ENCODE results near the gene FRMPD2. TPM values are rescaled to one million over a fixed set of nuclear protein-coding genes. Genes with fewer than 3 reads are reported as not detected.
"Not testable (repeated sequence)": the region's sequence is repeated elsewhere in the genome, so short reads cannot be mapped to it uniquely, and the experiment has no call there.

Gene FRMPD2
- total and polyA plus RNA-seq, 2 experiments from 2014 or later = not detected

DNA sequence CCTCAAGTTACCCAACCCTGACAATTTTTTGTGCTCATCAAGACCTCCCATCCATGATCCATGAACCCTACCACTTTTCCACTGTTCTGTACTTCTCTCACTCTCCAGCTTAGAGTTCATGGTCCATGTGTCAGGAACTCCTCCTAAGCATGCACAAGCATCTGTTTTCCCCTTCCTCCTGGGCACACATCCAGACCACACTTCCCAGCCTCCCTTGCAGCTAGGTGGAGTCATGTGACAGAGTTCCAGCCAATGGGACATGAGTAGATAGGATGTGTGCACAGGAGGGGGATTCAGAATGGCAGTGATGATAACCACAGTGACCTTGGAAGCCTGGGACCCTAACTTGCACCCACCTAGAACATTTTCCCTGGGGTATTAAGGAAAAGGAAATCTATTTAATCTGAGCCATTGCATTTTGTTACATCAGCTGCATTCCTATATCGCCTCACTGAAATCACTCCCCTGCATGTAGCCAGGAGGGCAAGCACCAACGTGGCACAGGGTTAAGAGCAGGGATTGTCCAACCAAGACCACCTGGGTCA lies 9.6 kb upstream of the FRMPD2 start:
- no peaks in the 10 kb centered on the region for H3F3A ChIP-seq (ENCODE audit: insufficient read depth)
- H3K9me3 ChIP-seq (ENCODE audit: low read depth) = no peaks in the 10 kb centered on the region
- WGBS, 2 experiments (ENCODE audit: low coverage in 1 of 2, low lambda C conversion rate in 2 of 2, missing lambda C conversion rate in 2 of 2) = 47 to 53% methylated on average over 2 of the region's 2 CpGs
- in situ Hi-C loops (cut with MboI) = no loop called here
- H3K9ac ChIP-seq = no peak overlapping the region
- no peak for TF ChIP-seq EZH2 (IDR thresholded peaks at IDR 0.05; ENCODE audit: insufficient read depth, poor library complexity, severe bottlenecking)
- TF ChIP-seq EZH2phosphoT487 (IDR thresholded peaks at IDR 0.05; ENCODE audit: insufficient read depth, low read depth) = no peak
- H3K36me3 ChIP-seq (ENCODE audit: low read depth) = no peaks in the 10 kb centered on the region
- no peak overlapping the region for H3K27ac ChIP-seq
- peaks cover 28% of the 10 kb centered on the region for H3K27me3 ChIP-seq (replicated peaks; ENCODE audit: insufficient read depth)
- H3K4me3 ChIP-seq = no peak overlapping the region
- no peak for DNase-seq
- no peaks in the 10 kb centered on the region for H3K9me2 ChIP-seq (ENCODE audit: insufficient read depth)
- H3K79me2 ChIP-seq (ENCODE audit: insufficient read depth) = no peaks in the 10 kb centered on the region
- no peak overlapping the region for H2AFZ ChIP-seq
- H3K4me2 ChIP-seq (ENCODE audit: unreplicated experiment) = no peak overlapping the region
- no peaks in the 10 kb centered on the region for H4K20me1 ChIP-seq (ENCODE audit: insufficient read depth)
- no peaks in the 10 kb centered on the region for H3K4me1 ChIP-seq (ENCODE audit: insufficient read depth)

DNA sequence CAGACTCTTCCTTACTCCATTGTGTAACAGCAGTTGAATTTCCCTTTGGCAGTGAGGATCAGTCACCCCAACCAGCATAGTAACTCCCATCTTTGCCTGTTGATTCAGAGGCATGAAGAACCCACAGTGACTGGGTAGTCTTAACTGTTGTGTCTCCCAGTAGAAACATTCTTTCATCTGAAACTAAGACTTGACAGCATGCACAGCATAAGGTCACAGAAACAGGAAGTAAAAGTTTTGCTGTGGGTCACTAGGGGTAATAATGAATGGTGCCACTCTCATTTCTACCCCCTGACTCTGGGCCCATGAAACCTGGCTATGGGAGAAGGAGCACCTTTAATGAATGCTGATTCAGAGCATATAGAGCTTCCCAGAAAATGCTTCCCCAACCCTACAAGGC lies 8.3 kb upstream of the FRMPD2 start:
- in situ Hi-C loops (cut with MboI) = no loop called here
- Histone ChIP-seq H4K20me1 (ENCODE audit: insufficient read depth) (no peaks in the 10 kb centered on the region), H3F3A (ENCODE audit: insufficient read depth) (no peaks in the 10 kb centered on the region), H3K27me3 (replicated peaks; ENCODE audit: insufficient read depth) (peaks cover 28% of the 10 kb centered on the region), H3K9ac (no peak overlapping the region), H2AFZ (no peak overlapping the region), H3K4me2 (ENCODE audit: unreplicated experiment) (no peak overlapping the region), H3K9me3 (ENCODE audit: low read depth) (no peaks in the 10 kb centered on the region), H3K9me2 (ENCODE audit: insufficient read depth) (no peaks in the 10 kb centered on the region), H3K36me3 (ENCODE audit: low read depth) (no peaks in the 10 kb centered on the region), H3K4me1 (ENCODE audit: insufficient read depth) (no peaks in the 10 kb centered on the region), H3K27ac (no peak overlapping the region), H3K4me3 (no peak overlapping the region), H3K79me2 (ENCODE audit: insufficient read depth) (no peaks in the 10 kb centered on the region)
- TF ChIP-seq EZH2phosphoT487 (IDR thresholded peaks at IDR 0.05; ENCODE audit: insufficient read depth, low read depth) = no peak
- TF ChIP-seq EZH2 (IDR thresholded peaks at IDR 0.05; ENCODE audit: insufficient read depth, poor library complexity, severe bottlenecking) = no peak
- DNase-seq = no peak

DNA sequence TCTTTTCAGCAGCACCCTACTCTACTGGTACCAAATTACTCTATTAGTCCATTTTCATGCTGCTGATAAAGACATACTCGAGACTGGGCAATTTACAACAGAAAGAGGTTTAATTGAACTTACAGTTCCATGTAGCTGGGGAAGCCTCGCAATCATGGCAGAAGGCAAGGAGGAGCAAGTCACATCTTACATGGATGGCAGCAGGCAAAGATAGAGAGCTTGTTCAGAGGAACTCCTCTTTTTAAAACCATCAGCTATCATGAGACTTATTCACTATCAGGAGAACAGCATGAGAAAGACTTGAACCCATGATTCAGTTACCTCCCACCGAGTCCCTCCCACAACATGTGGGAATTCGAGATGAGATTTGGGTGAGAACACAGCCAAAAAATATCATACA lies 7.2 kb upstream of the FRMPD2 start:
- H3K9me3 ChIP-seq (ENCODE audit: low read depth); H3K27ac ChIP-seq; H3K4me1 ChIP-seq (ENCODE audit: insufficient read depth); H3K4me3 ChIP-seq; H3K4me2 ChIP-seq (ENCODE audit: unreplicated experiment); H4K20me1 ChIP-seq (ENCODE audit: insufficient read depth); H2AFZ ChIP-seq; in situ Hi-C loops (cut with MboI); DNase-seq; H3K36me3 ChIP-seq (ENCODE audit: low read depth); H3K9me2 ChIP-seq (ENCODE audit: insufficient read depth); H3F3A ChIP-seq (ENCODE audit: insufficient read depth); H3K9ac ChIP-seq; H3K79me2 ChIP-seq (ENCODE audit: insufficient read depth): not testable (repeated sequence)
- WGBS, 2 experiments (ENCODE audit: low coverage in 1 of 2, low lambda C conversion rate in 2 of 2, missing lambda C conversion rate in 2 of 2) = 20 to 23% methylated on average over 4 of the region's 4 CpGs
- H3K27me3 ChIP-seq (replicated peaks; ENCODE audit: insufficient read depth) = peaks cover 24% of the 10 kb centered on the region

DNA sequence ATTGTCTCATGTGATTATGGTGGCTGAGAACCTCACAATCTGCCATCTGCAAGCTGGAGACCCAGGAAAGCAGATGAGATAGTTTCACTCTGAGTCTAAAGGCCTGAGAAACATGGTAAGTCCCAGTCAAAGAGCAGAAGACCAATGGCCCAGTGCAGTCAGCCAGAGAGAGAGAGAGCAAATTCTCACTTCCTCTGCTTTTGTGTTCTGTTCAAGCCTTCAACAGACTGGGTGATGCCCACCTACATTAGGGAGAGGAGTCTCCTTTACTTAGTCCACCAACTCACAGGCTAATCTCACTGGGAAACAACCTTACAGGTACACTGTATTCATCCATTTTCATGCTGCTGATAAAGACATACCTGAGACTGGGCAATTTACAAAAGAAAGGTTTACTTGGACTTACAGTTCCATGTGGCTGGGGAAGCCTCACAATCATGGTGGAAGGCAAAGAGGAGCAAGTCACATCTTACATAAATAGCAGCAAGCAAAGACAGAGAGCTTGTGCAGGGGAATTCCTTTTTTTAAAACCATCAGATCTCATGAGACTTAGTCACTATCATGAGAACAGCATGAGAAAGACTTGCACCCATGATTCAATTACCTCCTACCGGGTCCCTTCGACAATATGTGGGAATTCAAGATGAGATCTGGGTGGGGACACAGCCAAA lies 4.7 kb upstream of the FRMPD2 start:
- TF ChIP-seq EZH2 (IDR thresholded peaks at IDR 0.05; ENCODE audit: insufficient read depth, poor library complexity, severe bottlenecking) (no peak), EZH2phosphoT487 (IDR thresholded peaks at IDR 0.05; ENCODE audit: insufficient read depth, low read depth) (no peak)
- 67 to 79% methylated on average over 2 of the region's 2 CpGs for WGBS, 2 experiments (ENCODE audit: low coverage in 1 of 2, low lambda C conversion rate in 2 of 2, missing lambda C conversion rate in 2 of 2)
- no peaks in the 10 kb centered on the region for H3F3A ChIP-seq (ENCODE audit: insufficient read depth)

DNA sequence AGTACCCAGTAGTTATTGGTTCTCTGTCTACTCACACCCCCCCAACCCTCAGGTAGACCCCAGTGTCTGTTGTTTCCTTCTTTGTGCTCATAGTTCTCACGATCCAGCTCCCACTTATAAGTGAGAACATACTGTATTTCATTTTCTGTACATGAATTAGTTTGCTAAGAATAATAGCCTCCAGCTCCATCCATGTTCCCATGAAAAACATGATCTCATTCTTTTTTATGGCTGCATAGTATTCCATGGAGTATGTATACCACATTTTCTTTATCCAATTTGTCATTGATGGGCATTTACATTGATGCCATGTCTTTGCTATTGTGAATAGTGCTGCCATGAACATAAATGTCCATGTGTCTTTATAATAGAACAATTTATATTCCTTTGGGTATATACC lies 2.6 kb upstream of the FRMPD2 start:
- no peak overlapping the region for H3K27ac ChIP-seq
- TF ChIP-seq EZH2 (IDR thresholded peaks at IDR 0.05; ENCODE audit: insufficient read depth, poor library complexity, severe bottlenecking) = no peak
- TF ChIP-seq EZH2phosphoT487 (IDR thresholded peaks at IDR 0.05; ENCODE audit: insufficient read depth, low read depth) = no peak
- no peak overlapping the region for H2AFZ ChIP-seq
- no peak overlapping the region for H3K4me3 ChIP-seq
- H3K36me3 ChIP-seq (ENCODE audit: low read depth) = no peaks in the 10 kb centered on the region
- in situ Hi-C loops (cut with MboI) = no loop called here
- H3F3A ChIP-seq (ENCODE audit: insufficient read depth) = no peaks in the 10 kb centered on the region
- no peak for DNase-seq
- no peaks in the 10 kb centered on the region for H4K20me1 ChIP-seq (ENCODE audit: insufficient read depth)
- H3K4me1 ChIP-seq (ENCODE audit: insufficient read depth) = no peaks in the 10 kb centered on the region
- no peaks in the 10 kb centered on the region for H3K9me2 ChIP-seq (ENCODE audit: insufficient read depth)
- no peak overlapping the region for H3K9ac ChIP-seq
- peaks cover 13% of the 10 kb centered on the region; the same call in 1 of the 2 replicates for H3K27me3 ChIP-seq (replicated peaks; ENCODE audit: insufficient read depth)
- H3K79me2 ChIP-seq (ENCODE audit: insufficient read depth) = no peaks in the 10 kb centered on the region
- no peaks in the 10 kb centered on the region for H3K9me3 ChIP-seq (ENCODE audit: low read depth)
- WGBS, 2 experiments (ENCODE audit: low coverage in 1 of 2, low lambda C conversion rate in 2 of 2, missing lambda C conversion rate in 2 of 2) = 78 to 82% methylated on average over 1 of the region's 1 CpG
- H3K4me2 ChIP-seq (ENCODE audit: unreplicated experiment) = no peak overlapping the region

More for the DNA sequence above, 4.7 kb upstream of the FRMPD2 start:
- Histone ChIP-seq H3K79me2 (ENCODE audit: insufficient read depth) (no peaks in the 10 kb centered on the region), H3K9me2 (ENCODE audit: insufficient read depth) (no peaks in the 10 kb centered on the region), H3K4me2 (ENCODE audit: unreplicated experiment) (no peak overlapping the region), H2AFZ (no peak overlapping the region), H3K9ac (no peak overlapping the region), H3K4me3 (no peak overlapping the region), H3K27me3 (replicated peaks; ENCODE audit: insufficient read depth) (no peaks in the 10 kb centered on the region; the same call in 1 of the 2 replicates), H4K20me1 (ENCODE audit: insufficient read depth) (no peaks in the 10 kb centered on the region), H3K36me3 (ENCODE audit: low read depth) (no peaks in the 10 kb centered on the region), H3K27ac (no peak overlapping the region), H3K4me1 (ENCODE audit: insufficient read depth) (no peaks in the 10 kb centered on the region), H3K9me3 (ENCODE audit: low read depth) (no peaks in the 10 kb centered on the region)
- in situ Hi-C loops (cut with MboI) = no loop called here
- DNase-seq = no peak
